ENCODE results near the gene MAGEA9B.
"Not testable (repeated sequence)": the region's sequence is repeated elsewhere in the genome, so short reads cannot be mapped to it uniquely, and the experiment has no call there.

MAGEA9B gene, protein sequence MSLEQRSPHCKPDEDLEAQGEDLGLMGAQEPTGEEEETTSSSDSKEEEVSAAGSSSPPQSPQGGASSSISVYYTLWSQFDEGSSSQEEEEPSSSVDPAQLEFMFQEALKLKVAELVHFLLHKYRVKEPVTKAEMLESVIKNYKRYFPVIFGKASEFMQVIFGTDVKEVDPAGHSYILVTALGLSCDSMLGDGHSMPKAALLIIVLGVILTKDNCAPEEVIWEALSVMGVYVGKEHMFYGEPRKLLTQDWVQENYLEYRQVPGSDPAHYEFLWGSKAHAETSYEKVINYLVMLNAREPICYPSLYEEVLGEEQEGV
- long read RNA-seq, donor 1: 0 reads
- long read RNA-seq, donor 2: 0 reads
- long read RNA-seq, donor 3: 0 reads
- long read RNA-seq, donor 4: 0 reads
- long read RNA-seq, donor 5: 0 reads
- long read RNA-seq, donor 6: 0 reads
- long read RNA-seq, donor 7: 0 reads
- long read RNA-seq, donor 8: 0 reads

DNA sequence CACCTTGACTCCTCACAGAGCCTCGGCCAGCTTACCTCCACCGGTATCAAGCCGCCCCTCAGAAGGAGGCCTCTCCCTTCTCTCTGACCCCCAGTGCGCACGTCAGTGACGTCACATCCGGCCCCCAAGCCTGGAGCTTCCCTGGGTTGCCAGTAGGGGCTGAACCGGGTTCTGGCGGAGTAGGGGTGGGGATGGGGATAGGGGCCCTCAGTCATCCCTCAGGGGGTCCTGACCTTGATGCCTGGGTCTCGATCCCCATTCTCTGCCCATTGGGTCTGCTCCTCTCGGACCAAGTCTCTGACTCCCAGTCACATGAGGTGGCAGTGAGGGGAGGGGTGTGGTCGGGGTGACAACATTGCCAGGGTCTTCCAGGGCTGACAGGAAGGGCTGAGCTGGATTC, at the start of gene MAGEA9B:
TSS of gene MAGEA9B (minus strand) at position 101 of the 400 bp plus-strand sequence. CDS start 4,280 bp downstream, outside the sequence.
- DNase-seq: not testable (repeated sequence)

GRCh38 chrX:149633511-149633910, 46.3 kb upstream of the MAGEA9B start:
- DNase-seq: no peak

DNA sequence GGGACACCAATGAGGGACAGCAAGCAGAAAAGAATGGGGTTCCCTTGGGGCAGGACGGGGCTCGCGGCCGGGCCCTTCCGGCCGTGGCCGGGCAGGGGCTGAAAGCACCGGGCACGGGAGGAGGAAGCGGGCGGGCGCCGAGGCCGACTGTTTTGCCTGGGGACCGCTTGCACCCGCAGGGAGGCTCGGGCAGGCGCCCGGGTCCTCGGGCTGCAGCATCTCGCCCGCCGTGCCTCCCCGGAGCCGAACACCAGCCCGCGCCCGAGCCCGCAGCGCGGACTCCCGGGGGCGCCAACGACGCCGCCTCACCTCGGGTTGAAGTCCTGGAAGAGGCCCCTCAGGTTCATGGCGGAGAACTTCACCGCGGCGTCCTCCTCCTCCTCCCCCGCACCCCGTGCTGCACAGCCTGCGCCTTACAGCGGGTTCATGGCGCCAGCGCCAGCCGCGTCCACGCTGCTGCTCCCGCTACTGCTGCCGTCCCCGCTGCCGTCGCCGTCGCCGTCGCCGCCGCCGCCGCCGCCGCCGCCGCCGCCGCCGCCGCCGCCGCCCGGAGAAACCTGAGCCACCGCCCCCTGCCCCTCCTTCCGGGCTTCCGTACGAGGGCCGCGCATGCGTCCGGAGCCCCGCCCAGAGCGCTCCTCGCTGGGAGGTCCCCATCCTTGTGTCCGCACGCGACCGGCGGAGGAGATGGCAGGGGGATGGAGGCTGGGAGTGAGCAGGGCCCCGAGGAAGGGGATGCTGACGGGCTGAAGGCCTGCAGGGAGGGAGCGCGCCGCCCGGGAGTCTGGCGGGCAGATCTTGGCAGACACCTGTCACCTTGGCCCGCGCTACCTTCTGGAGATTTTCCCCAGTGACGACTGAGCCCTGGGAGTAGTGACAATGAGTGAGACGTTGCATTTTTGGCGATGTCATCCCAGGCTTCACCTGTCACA, 44.2 kb upstream of the MAGEA9B start, which contains the start of gene TMEM185A:
TSS of gene TMEM185A (minus strand) at position 559 of the 932 bp plus-strand sequence. CDS start at position 347, 212 bp downstream.
- peak; percentile 67 for DNase-seq

DNA sequence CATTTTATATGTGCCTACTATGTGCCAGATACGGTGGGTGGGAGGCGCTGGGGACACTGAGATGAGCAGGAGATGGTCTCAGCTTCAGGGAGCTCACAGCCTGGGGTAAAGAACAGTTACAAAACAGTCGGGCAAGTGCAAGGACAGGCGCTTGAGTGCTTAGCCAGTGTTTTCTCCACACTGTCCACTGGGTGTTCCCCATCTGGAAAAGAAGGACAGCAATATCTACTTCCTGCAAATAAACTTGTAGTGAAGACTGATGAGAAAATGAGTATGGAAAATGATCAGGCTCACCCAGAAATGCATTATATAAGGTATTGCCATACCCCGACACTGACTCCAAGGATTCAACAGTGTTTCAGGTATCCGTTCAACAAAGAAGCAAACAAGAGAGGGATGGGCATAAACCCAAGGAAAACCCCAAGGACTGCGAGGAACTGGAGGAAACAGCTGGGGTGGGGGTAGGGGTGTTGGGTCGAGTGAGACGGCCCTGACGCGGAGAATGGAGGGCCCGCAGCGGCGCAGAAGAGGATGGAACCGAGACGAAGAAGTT, 43.5 kb upstream of the MAGEA9B start:
- no peak for DNase-seq

- no peak for DNase-seq
Measured at GRCh38 chrX:149629730-149630387, 42.6 kb upstream of the MAGEA9B start.

- no peak for DNase-seq
Measured at GRCh38 chrX:149628768-149629167, 41.5 kb upstream of the MAGEA9B start.

DNA sequence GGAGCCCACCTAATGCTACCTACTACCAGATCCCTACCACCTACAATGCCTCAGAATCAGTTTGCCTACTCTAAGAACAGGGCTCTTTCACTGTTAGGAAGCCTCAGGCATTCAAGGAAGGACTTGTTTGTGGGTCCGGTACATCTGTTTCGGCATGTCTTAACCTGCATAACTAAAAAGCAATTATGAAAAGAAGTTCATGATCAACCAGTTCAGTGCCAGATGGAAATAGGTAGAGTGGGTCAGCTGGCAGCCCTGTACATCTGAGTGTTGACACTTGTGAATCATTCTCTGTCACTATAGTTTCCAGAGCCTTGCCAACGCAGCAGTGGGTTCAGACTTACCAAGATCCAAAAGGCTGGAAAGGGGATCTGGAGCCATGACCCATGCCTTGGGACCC, 41.0 kb upstream of the MAGEA9B start:
- DNase-seq: no peak

DNA sequence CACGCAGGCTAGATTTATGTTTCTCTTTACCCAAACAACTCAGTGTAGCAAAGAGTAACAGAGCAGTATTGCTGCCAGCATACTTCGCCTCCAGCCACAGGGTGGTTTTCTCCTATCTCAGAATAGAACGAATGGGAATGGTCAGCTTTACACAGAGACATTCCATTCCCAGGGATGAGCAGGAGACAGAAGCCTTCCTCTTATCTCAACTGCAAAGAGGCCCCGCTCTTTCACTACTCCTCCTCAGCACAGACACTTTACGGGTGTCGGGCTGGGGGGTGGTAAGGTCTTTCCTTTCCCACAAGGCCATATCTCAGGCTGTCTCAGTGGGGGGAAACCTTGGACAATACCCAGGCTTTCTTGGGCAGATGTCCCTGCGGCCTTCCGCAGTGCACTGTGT, 39.6 kb upstream of the MAGEA9B start:
- DNase-seq: not testable (repeated sequence)

- not testable (repeated sequence) for DNase-seq
Measured at GRCh38 chrX:149619662-149620061, 32.4 kb upstream of the MAGEA9B start.

GRCh38 chrX:149618871-149619270, 31.6 kb upstream of the MAGEA9B start:
- no peak for DNase-seq

DNA sequence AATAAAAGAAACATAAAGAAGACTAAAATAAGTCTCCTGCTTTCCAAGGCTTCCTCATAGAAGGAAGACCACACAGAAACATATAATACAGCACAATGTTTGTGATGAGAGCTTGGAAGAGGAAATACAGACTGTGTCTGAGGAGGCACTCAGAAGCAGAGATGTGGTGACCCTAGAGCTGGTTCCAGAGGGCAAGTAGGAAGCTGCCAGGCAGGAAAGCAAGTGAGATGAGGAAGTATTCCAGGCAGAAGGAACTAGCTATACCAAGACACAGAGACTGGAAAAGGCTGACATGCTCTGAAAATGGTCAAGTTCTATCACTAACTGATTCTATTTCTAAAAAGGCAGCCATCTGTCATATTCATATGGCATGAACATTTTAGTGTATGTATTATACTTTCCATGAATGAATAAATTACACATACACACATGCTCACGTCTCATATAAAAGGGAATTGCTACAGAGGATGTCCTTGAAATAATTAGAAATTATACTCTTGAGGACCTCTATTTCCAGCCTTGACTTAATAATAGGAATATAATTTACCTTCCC, 24.4 kb upstream of the MAGEA9B start:
- no peak for DNase-seq

DNA sequence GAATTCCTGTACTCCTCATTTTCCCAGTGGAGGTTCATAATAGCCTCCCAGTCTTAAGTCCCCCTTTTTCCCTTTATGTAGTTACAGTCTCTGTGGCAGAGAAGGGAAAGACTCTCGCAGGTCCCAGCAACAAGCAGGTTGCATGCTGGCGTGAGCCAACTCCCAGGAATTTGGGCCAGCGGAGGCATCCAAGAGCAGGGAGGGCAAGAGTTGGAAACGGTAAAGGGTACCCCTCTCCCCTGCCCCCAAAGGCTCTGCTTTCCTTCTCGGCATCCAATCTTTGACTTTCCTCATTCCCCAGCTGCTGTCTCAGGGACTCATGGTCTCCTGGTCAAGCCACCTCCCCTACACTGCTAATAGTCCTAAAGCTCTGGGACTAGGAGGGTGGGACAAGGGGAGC, 23.3 kb upstream of the MAGEA9B start:
- DNase-seq: no peak

DNA sequence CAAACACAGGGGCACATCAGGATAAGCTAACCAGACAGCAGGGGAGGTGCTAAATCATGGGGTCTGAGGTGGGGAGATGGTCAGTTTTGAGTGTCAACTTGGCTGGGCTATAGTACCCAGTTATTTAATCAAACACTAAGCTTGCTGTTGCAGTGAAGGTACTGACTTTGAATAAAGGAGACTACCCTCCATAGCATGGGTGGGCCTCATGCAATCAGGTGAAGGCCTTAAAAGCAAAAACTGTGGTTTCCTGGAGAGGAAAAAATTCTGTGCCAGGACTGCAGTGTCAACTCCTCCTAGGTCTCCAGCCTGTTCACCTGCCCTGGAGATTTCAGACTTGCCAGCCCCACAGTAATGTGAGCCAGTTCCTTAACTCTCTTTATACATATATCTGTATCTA, 20.4 kb upstream of the MAGEA9B start:
- DNase-seq: no peak

GRCh38 chrX:149605248-149605885, 18.1 kb upstream of the MAGEA9B start:
- DNase-seq: not testable (repeated sequence)

GRCh38 chrX:149598603-149599002, 11.3 kb upstream of the MAGEA9B start:
- not testable (repeated sequence) for DNase-seq

- not testable (repeated sequence) for DNase-seq
Measured at GRCh38 chrX:149595943-149596342, 8.7 kb upstream of the MAGEA9B start.

- DNase-seq: not testable (repeated sequence)
Measured at GRCh38 chrX:149595214-149595613, 8.0 kb upstream of the MAGEA9B start, which contains the start of gene HSFX2. HSFX2 (minus strand) TSS chrX:149595314; CDS start chrX:149594700, 614 bp downstream.

DNA sequence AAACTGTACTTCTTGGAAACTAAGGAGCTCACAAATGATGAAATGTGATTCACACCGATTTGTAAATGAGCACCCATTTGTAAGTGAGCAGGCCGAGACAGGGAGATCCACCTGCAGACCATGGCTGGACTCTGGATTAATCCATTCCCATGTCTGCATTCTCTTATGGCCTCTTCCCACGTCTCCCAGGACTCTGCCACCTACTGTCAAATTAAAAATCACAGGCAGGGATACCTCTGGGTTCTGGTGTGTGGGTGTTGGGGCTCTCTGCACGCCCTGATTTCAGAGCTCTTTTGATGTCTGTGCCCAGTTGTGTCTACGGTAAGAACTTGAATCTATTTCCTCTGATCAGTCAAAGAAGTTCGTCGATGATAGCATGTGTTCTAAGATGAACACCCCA, 3.7 kb upstream of the MAGEA9B start:
- DNase-seq: not testable (repeated sequence)

- not testable (repeated sequence) for DNase-seq
Measured at GRCh38 chrX:149585631-149586030, 1.6 kb downstream of the MAGEA9B start.

DNA sequence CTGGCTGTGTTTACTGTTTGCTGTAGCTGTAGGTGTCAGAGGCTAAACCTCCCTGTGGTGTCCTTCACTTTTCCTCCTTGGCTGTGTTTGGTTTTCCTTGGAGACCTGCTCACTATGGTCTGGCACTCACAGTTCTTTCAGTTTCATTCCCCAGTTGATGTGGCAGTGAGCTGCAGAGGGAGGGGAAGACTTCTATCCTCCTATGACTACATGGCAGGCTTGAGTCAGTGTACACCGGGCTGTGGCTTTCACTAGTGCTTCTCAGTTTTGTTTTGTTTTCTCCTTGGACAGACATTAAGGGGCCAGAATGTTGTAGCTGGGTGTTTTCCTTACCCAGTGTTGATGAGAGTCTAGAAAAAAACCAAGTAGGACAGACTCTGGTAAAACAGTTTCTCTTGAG, 13.8 kb downstream of the MAGEA9B start:
- not testable (repeated sequence) for DNase-seq

DNA sequence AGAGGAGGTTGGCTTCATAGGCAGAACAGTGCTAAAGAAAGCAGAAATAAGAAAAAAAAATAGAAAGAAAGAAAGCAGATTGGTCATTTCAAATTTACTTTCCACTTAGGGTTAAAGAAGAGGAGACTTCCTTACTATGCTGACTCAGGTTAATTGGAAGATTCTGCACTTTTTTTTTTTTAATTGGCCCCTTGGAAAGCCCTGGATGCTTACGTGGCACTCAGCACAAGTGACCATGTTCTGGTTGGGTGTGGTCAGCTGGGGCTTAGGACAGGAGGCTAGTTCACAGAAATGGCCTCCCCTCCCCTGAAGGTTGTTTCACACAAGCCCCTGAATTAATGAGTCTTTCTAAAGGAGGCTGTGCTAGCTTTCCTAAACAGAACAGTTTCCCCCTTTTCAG, 14.5 kb downstream of the MAGEA9B start:
- DNase-seq: no peak

Measured in right kidney (tissue), 9 donors.